Neural cell (in vitro differentiated cells): Measurements from ENCODE around the gene GCNA. TPM values are rescaled to one million over a fixed set of nuclear protein-coding genes. Genes with fewer than 3 reads are reported as not detected.

Experiments used
- H2AFZ ChIP-seq: fragments of 200-600, 300-800 bp; sonication (generic), shearing (Covaris generic); 2 replicates; pipeline ENCODE4 v1.6.0; 2014; ENCODE audit warnings: low read depth, mild to moderate bottlenecking, antibody characterized with exemption, low read length, moderate library complexity
- H3F3A ChIP-seq: fragments of 200-600 bp; shearing (Covaris generic); 2 replicates; pipeline ENCODE4 v1.6.1; 2016; ENCODE audit warnings: mild to moderate bottlenecking, moderate library complexity, mixed read lengths, antibody characterized with exemption, low read length; ENCODE audit not compliant: insufficient read depth, poor library complexity, severe bottlenecking
- H3K27ac ChIP-seq: fragments of 200-600, 300-800 bp; sonication (generic), shearing (Covaris generic); 2 replicates; pipeline ENCODE4 v1.5.1; 2014; ENCODE audit warnings: mild to moderate bottlenecking, low read length, moderate library complexity
- H3K27me3 ChIP-seq: fragments of 300-800, 200-600 bp; sonication (generic), shearing (Covaris generic); 2 replicates; pipeline ENCODE4 v1.6.0; 2014; ENCODE audit warnings: mild to moderate bottlenecking, low read depth, low read length, moderate library complexity; ENCODE audit not compliant: insufficient read depth
- H3K36me3 ChIP-seq: fragments of 300-800, 200-600 bp; sonication (generic), shearing (Covaris generic); 2 replicates; pipeline ENCODE4 v1.5.1; 2014; ENCODE audit warnings: mild to moderate bottlenecking, antibody characterized with exemption, low read length, moderate library complexity; ENCODE audit not compliant: insufficient read depth
- H3K4me2 ChIP-seq: fragments of 300-800, 200-600 bp; sonication (generic), shearing (Covaris generic); 2 replicates; pipeline ENCODE4 v1.6.0; 2014; ENCODE audit warnings: mild to moderate bottlenecking, low read length
- H3K4me3 ChIP-seq: fragments of 300-800, 200-600 bp; sonication (generic), shearing (Covaris generic); 2 replicates; pipeline ENCODE4 v1.5.1; 2014; ENCODE audit warnings: mild to moderate bottlenecking, low read length, moderate library complexity
- H3K79me2 ChIP-seq: fragments of 200-600 bp; shearing (Covaris generic); replicated peaks from 2 replicates; pipeline ENCODE4 v1.6.0; 2014; ENCODE audit warnings: mild to moderate bottlenecking, low read length, moderate library complexity; ENCODE audit not compliant: insufficient read depth
- H3K9ac ChIP-seq: fragments of 300-800, 200-600 bp; sonication (generic), shearing (Covaris generic); 2 replicates; pipeline ENCODE4 v1.6.1; 2016; ENCODE audit warnings: mild to moderate bottlenecking, low read length, mixed read lengths
- H3K9me2 ChIP-seq: fragments of 200-600 bp; shearing (Covaris generic); 2 replicates; pipeline ENCODE4 v1.6.1; 2016; ENCODE audit warnings: mild to moderate bottlenecking, low read length, mixed read lengths; ENCODE audit not compliant: insufficient read depth
- H3K9me3 ChIP-seq: fragments of 200-600, 300-800 bp; sonication (generic), shearing (Covaris generic); 2 replicates; pipeline ENCODE4 v1.6.1; 2016; ENCODE audit warnings: mild to moderate bottlenecking, mixed run types, low read length, moderate library complexity, mixed read lengths
- H4K20me1 ChIP-seq: fragments of 200-600 bp; shearing (Covaris generic); 2 replicates; pipeline ENCODE4 v1.6.1; 2016; ENCODE audit warnings: mild to moderate bottlenecking, mixed run types; ENCODE audit not compliant: insufficient read depth
- EP300 ChIP-seq: fragments of 450-650 bp; conservative IDR thresholded peaks from 2 replicates; pipeline ENCODE4 v1.6.1; 2014; ENCODE audit warnings: antibody characterized with exemption, mild to moderate bottlenecking, moderate library complexity; ENCODE audit not compliant: poor library complexity, severe bottlenecking
- EZH2 ChIP-seq: fragments of 200-600, 300-800 bp; shearing (Covaris generic), sonication (generic); IDR thresholded peaks from 2 replicates; pipeline ENCODE4 v1.6.1; 2014; ENCODE audit warnings: antibody characterized with exemption, low read length, borderline replicate concordance, mild to moderate bottlenecking; ENCODE audit not compliant: insufficient read depth, poor library complexity, severe bottlenecking
- MXI1 ChIP-seq: fragments of 450-650 bp; conservative IDR thresholded peaks from 2 replicates; pipeline ENCODE4 v1.6.1; 2014; ENCODE audit warnings: antibody characterized with exemption, mild to moderate bottlenecking; ENCODE audit not compliant: poor library complexity, severe bottlenecking
- POLR2AphosphoS5 ChIP-seq: IDR thresholded peaks from 2 replicates; pipeline ENCODE4 v1.6.1; 2012
- RAD21 ChIP-seq: fragments of 450-650 bp; conservative IDR thresholded peaks from 2 replicates; pipeline ENCODE4 v1.6.1; 2014; ENCODE audit warnings: antibody characterized with exemption, mild to moderate bottlenecking, moderate library complexity
- REST ChIP-seq: IDR thresholded peaks from 2 replicates; pipeline ENCODE4 v1.6.1; 2012; ENCODE audit warnings: borderline replicate concordance
- SMC3 ChIP-seq: fragments of 450-650 bp; conservative IDR thresholded peaks from 2 replicates; pipeline ENCODE4 v1.6.1; 2014; ENCODE audit warnings: antibody characterized with exemption, mild to moderate bottlenecking, moderate library complexity; ENCODE audit not compliant: poor library complexity
- TAF1 ChIP-seq: IDR thresholded peaks from 2 replicates; pipeline ENCODE4 v1.6.1; 2012; ENCODE audit warnings: low read depth
- polyA plus RNA-seq: library from polyadenylated mRNA; depleted of rRNA; stranded (reverse); fragments of >200 nt; gene quantifications from 2 replicates; pipeline ENCODE4 v1.2.3, GENCODE V29; 2014
- TF ChIP-seq, protein P1 (sequence below): fragments of 450-650 bp; IDR thresholded peaks from 2 replicates; pipeline ENCODE4 v1.5.1; 2014; ENCODE audit warnings: antibody characterized with exemption, mild to moderate bottlenecking, moderate library complexity; ENCODE audit not compliant: poor library complexity, severe bottlenecking

The GCNA gene
- polyA plus RNA-seq, 1 donor from 2014 or later: 11.0 TPM

DNA sequence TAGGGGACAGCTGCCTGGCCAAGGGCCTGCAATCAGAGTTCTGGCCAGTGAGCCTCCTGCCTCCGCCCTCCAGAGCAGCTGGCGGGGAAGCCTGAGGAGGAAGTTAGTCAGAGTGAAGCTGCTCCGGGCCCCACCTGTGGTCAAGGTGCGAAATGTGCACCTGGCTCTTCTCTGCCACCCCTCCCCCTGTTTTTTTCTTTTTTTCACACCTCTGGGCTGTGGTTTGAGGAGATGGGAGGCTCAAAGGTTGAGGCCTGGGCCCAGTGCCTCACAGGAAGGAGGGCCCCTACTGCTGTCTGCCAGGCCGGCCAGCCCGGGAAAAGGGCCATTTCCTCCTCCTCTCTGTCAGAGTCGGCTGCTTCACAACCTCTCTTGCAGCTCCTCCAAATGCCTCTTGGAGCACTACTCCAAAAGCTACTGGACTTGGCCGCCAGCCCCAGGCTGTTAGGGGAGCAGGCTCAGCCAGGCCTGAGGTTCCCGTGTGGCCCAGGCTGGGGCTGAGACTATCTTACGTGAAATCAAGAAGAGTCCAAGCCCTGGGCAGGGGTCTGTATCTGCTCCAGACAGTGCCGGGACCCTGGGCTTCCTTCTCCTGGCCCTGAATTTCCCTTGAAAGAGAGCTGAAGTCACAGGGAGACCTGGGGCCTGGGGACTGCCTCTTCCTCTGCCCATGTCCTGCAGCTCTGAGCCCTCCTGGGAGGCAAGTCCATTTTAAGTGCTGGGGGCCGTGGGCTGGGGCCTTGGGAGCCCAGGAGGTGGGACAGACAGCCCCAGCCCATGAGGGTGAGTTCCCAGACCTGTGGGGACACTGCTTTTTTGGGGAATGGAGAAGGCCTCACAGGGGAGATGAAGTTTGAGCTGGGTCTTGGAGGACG, 44.6 kb downstream of the GCNA start:
- H3K9me3 ChIP-seq: no peaks in the 10 kb centered on the region
- TF ChIP-seq EP300 (no peak), TAF1 (no peak), SMC3 (no peak), EZH2 (no peak), REST (no peak), POLR2AphosphoS5 (no peak), RAD21 (no peak), MXI1 (no peak)
- TF ChIP-seq, protein P1, sequence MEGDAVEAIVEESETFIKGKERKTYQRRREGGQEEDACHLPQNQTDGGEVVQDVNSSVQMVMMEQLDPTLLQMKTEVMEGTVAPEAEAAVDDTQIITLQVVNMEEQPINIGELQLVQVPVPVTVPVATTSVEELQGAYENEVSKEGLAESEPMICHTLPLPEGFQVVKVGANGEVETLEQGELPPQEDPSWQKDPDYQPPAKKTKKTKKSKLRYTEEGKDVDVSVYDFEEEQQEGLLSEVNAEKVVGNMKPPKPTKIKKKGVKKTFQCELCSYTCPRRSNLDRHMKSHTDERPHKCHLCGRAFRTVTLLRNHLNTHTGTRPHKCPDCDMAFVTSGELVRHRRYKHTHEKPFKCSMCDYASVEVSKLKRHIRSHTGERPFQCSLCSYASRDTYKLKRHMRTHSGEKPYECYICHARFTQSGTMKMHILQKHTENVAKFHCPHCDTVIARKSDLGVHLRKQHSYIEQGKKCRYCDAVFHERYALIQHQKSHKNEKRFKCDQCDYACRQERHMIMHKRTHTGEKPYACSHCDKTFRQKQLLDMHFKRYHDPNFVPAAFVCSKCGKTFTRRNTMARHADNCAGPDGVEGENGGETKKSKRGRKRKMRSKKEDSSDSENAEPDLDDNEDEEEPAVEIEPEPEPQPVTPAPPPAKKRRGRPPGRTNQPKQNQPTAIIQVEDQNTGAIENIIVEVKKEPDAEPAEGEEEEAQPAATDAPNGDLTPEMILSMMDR: no peak
- H3F3A ChIP-seq: no peaks in the 10 kb centered on the region
- H3K27ac ChIP-seq: no peak overlapping the region
- H2AFZ ChIP-seq: no peak overlapping the region
- no peak overlapping the region for H3K4me3 ChIP-seq
- H3K36me3 ChIP-seq: no peaks in the 10 kb centered on the region
- no peaks in the 10 kb centered on the region for H3K27me3 ChIP-seq
- H3K79me2 ChIP-seq: no peaks in the 10 kb centered on the region
- no peaks in the 10 kb centered on the region for H4K20me1 ChIP-seq
- H3K9me2 ChIP-seq: no peaks in the 10 kb centered on the region
- no peak overlapping the region for H3K9ac ChIP-seq
- no peak overlapping the region for H3K4me2 ChIP-seq

- no peak overlapping the region for H3K4me2 ChIP-seq
- H4K20me1 ChIP-seq: no peaks in the 10 kb centered on the region
- no peak overlapping the region for H3K9ac ChIP-seq
- H3K4me3 ChIP-seq: no peak overlapping the region
- H3K9me3 ChIP-seq: no peaks in the 10 kb centered on the region
- H2AFZ ChIP-seq: no peak overlapping the region
- no peaks in the 10 kb centered on the region for H3K36me3 ChIP-seq
- H3F3A ChIP-seq: no peaks in the 10 kb centered on the region
- no peak overlapping the region for H3K27ac ChIP-seq
- H3K79me2 ChIP-seq: no peaks in the 10 kb centered on the region
- no peaks in the 10 kb centered on the region for H3K27me3 ChIP-seq
- no peaks in the 10 kb centered on the region for H3K9me2 ChIP-seq
- TF ChIP-seq RAD21 (no peak), EP300 (no peak), REST (no peak), SMC3 (no peak), MXI1 (no peak)
- TF ChIP-seq, protein P1: no peak
Observed at GRCh38 chrX:71623714-71624113, 45.5 kb downstream of the GCNA start.
